Chondrocyte (in vitro differentiated cells): ENCODE data around the gene MYH3. TPM values are rescaled to one million over a fixed set of nuclear protein-coding genes. Genes with fewer than 3 reads are reported as not detected.

Experiments used
- DNase-seq: peaks from one replicate; pipeline ENCODE4 v3.0.0; 2021; ENCODE audit warnings: mixed read lengths, low spot score
- H3K27ac Mint-ChIP-seq: one replicate; pipeline ENCODE4 v1.8.0; 2021; ENCODE audit warnings: mild to moderate bottlenecking, moderate library complexity, mixed read lengths; ENCODE audit not compliant: unreplicated experiment
- H3K27me3 Mint-ChIP-seq: 2 replicates; pipeline ENCODE4 v1.8.0; 2021; ENCODE audit warnings: low read depth, mixed read lengths
- H3K36me3 Mint-ChIP-seq: 2 replicates; pipeline ENCODE4 v1.8.0; 2021; ENCODE audit warnings: low read depth, mixed read lengths
- H3K4me1 Mint-ChIP-seq: 2 replicates; pipeline ENCODE4 v1.8.0; 2021; ENCODE audit warnings: low read depth, mild to moderate bottlenecking, mixed read lengths
- H3K4me3 Mint-ChIP-seq: one replicate; pipeline ENCODE4 v1.8.0; 2021; ENCODE audit warnings: mild to moderate bottlenecking, moderate library complexity, mixed read lengths; ENCODE audit not compliant: unreplicated experiment
- H3K9me3 Mint-ChIP-seq: 2 replicates; pipeline ENCODE4 v1.8.0; 2021; ENCODE audit warnings: low read depth, mixed read lengths
- total RNA-seq: library from RNA; stranded (reverse); gene quantifications from 3 replicates; pipeline ENCODE4 v1.2.1, GENCODE V29; 2021
- TF ChIP-seq, protein P1 (sequence below): fragments of 200-600 bp; sonication (generic); IDR thresholded peaks from 2 replicates; pipeline ENCODE4 v1.5.0; 2021; ENCODE audit warnings: antibody characterized with exemption, mild to moderate bottlenecking, moderate library complexity

The MYH3 gene
- total RNA-seq, 1 donor from 2014 or later = 3.5 TPM

DNA sequence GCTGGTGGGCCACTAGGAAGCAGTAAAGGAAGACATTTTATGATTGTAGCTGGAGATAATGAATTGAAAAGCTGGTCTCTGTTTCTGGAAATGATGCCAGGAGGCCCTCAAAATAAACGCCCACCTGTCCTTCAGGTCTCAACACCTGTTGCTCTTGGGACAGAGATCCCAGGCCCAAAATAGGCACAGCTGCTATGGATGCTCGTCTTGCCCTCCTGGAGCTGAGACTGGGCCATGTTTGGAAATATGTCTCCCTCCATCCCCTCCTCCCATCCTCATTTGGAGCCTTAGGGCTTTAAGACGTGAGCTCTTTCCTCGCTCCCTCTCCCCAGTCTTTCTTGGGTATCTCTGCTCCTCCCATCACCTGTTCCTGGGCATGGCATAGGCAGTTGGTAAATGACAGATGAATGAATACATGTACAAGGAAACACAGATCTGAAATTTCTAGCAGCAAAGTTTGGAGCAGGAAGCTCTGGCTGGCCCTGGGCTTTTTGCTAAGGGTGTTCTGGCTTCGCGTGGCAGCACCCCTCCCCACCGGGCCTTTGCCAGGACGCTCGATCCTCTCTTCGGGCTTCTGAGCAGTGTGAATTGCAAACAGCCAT is 33.3 kb downstream of the MYH3 start:
- Mint-ChIP-seq H3K9me3 (no peaks in the 10 kb centered on the region), H3K4me3 (no peak overlapping the region), H3K36me3 (no peaks in the 10 kb centered on the region), H3K27ac (no peak overlapping the region), H3K4me1 (no peaks in the 10 kb centered on the region), H3K27me3 (no peaks in the 10 kb centered on the region)
- TF ChIP-seq, protein P1, sequence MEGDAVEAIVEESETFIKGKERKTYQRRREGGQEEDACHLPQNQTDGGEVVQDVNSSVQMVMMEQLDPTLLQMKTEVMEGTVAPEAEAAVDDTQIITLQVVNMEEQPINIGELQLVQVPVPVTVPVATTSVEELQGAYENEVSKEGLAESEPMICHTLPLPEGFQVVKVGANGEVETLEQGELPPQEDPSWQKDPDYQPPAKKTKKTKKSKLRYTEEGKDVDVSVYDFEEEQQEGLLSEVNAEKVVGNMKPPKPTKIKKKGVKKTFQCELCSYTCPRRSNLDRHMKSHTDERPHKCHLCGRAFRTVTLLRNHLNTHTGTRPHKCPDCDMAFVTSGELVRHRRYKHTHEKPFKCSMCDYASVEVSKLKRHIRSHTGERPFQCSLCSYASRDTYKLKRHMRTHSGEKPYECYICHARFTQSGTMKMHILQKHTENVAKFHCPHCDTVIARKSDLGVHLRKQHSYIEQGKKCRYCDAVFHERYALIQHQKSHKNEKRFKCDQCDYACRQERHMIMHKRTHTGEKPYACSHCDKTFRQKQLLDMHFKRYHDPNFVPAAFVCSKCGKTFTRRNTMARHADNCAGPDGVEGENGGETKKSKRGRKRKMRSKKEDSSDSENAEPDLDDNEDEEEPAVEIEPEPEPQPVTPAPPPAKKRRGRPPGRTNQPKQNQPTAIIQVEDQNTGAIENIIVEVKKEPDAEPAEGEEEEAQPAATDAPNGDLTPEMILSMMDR = no peak
- DNase-seq = no peak

DNA sequence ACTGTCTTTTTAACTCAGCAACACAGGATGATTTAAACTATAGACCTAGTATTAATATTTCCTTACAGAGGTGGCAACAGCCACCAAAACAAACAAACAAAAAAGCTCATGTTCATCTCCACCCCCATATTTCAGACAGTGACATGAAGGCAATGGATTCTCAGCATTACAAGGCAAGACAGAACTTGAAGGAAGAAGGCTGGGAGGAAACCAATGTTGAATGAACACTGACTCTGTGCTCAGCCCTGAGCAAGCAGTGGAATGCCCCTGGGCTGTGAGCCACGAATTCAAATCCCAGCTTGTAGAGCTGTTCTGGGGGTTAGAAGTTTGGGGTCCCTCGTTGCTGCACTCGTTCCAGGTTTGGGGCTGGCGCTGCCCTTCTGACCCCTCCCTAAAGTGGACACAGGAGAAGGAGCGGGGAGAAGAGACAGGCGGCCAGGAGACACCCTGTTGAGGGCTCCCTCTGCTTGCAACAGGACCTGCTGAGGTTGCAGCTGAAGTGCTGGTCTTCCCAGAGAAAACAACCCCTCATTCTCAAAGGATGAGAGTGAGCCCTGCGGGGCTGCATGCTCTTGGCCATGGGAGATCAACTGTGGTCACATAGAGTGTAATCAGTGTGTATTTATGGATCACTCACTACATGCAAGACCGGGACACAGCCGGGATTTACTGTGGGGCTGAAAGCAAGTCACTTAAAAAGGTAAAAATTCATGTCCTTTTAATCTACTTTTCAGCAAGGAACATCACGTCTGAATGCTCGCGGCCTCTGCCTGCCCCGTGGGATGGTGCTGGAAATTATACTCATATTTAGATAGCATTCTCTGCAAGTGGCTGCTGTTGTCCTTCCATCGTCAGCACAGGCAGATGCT is 34.3 kb downstream of the MYH3 start:
- H3K4me1 Mint-ChIP-seq = peaks cover 4% of the 10 kb centered on the region
- H3K36me3 Mint-ChIP-seq = no peaks in the 10 kb centered on the region
- H3K9me3 Mint-ChIP-seq = no peaks in the 10 kb centered on the region
- TF ChIP-seq, protein P1 = no peak
- H3K27ac Mint-ChIP-seq = no peak overlapping the region
- DNase-seq = no peak
- no peak overlapping the region for H3K4me3 Mint-ChIP-seq
- no peaks in the 10 kb centered on the region for H3K27me3 Mint-ChIP-seq

DNA sequence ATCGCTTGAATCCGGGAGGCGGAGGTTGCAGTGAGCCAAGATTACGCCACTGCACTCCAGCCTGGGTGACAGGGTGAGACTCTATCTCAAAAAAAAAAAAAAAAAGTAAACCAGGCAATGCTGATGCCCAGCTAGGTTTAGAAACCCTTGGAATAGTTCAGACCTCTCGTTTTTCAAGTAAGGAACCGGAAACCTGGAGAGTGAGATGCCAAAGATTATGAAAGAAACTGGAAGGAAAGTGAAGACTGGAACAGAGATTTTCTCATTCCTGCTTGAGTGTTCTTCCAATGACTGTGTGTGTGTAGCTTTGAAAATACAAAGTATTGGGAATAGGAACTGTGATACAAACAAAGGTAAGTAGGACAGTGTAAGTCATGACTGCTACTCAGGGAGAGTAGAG is 35.7 kb downstream of the MYH3 start:
- Mint-ChIP-seq H3K9me3 (no peaks in the 10 kb centered on the region), H3K36me3 (no peaks in the 10 kb centered on the region), H3K4me1 (peaks cover 4% of the 10 kb centered on the region), H3K4me3 (no peak overlapping the region), H3K27me3 (no peaks in the 10 kb centered on the region), H3K27ac (no peak overlapping the region)
- DNase-seq = no peak
- TF ChIP-seq, protein P1 = no peak

DNA sequence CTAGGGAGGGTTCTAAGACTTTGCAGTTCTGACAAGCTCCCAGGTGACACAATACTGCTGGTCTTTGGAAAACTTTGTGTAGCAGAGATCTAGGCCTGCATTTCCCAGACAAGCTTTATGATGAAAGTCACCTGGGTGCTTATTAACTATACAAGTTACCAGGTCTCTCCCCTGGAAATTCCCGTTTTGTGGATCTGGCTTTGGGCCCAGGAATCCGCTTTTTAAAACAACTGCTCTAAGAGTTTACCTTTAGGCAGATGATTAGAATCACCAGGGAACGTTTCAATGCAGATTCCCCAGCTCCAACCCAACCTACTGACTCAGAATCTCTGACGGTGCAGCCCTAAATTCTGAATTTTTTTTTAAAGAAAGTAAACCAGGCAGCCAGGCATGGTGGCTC is 36.3 kb downstream of the MYH3 start:
- peaks cover 4% of the 10 kb centered on the region for H3K4me1 Mint-ChIP-seq
- H3K27me3 Mint-ChIP-seq = no peaks in the 10 kb centered on the region
- no peaks in the 10 kb centered on the region for H3K9me3 Mint-ChIP-seq
- no peak overlapping the region for H3K4me3 Mint-ChIP-seq
- H3K36me3 Mint-ChIP-seq = no peaks in the 10 kb centered on the region
- no peak for DNase-seq
- H3K27ac Mint-ChIP-seq = no peak overlapping the region
- TF ChIP-seq, protein P1 = no peak

DNA sequence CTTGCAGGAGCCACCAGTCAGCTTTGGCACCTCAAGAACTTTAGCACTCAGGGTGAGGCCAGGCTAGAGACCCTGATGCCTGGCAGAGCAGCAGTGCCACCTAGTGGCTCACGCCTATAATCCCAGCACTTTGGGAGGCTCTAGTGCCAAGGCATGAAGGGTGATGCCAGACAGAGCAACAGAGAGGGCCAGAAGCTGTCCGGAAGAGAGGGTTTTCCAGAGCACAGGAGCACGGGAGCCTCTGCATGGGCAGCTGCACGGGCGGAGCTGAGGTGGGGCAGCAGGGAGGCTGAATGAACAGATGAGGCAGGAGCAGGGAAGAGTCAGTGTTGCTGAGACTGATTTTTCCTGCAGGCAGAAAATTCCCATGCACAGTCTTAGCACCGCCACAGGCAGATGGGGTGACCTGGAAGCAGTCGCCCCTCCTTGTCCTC is 38.9 kb downstream of the MYH3 start:
- no peak overlapping the region for H3K4me3 Mint-ChIP-seq
- H3K4me1 Mint-ChIP-seq = peaks cover 16% of the 10 kb centered on the region
- no peak overlapping the region for H3K27ac Mint-ChIP-seq
- no peaks in the 10 kb centered on the region for H3K36me3 Mint-ChIP-seq
- H3K9me3 Mint-ChIP-seq = no peaks in the 10 kb centered on the region
- no peaks in the 10 kb centered on the region for H3K27me3 Mint-ChIP-seq
- no peak for DNase-seq
- TF ChIP-seq, protein P1 = peak; percentile 91
